B cell (primary cell): ENCODE results near the gene ANGPTL2. TPM values are rescaled to one million over a fixed set of nuclear protein-coding genes. Genes with fewer than 3 reads are reported as not detected.

Source experiments
- ATAC-seq: fragments of 200-7000 bp; cut with Tn5 transposase; one replicate; pipeline ENCODE4 v1.10.0; 2021; ENCODE audit warnings: low read depth, mild to moderate bottlenecking, moderate number of reproducible peaks, moderate library complexity
- CTCF ChIA-PET: fragments of 350-600 bp; sonication (Branson Sonifier 250); formaldehyde crosslinking; loops from one replicate; lab custom pipeline; 2021; ENCODE audit warnings: antibody characterized with exemption, inconsistent platforms; lab: Charles Lee
- POLR2A ChIA-PET: fragments of 350-600 bp; sonication (Branson Sonifier 250); formaldehyde crosslinking; loops from one replicate; lab custom pipeline; 2021; ENCODE audit warnings: antibody characterized with exemption; lab: Charles Lee
- DNase-seq: peaks from one replicate; pipeline ENCODE4 v3.0.0; 2013
- H2AFZ ChIP-seq: 2 replicates; pipeline ENCODE4 v1.6.1; 2012; ENCODE audit warnings: mild to moderate bottlenecking, low read depth, low read length; ENCODE audit not compliant: insufficient read depth, poor library complexity, severe bottlenecking
- H3K27ac ChIP-seq, 2 donors: 1 replicate in 1 of 2; 2 replicates in 1 of 2; pipeline ENCODE4 v1.5.1; 2012 to 2013; ENCODE audit warnings: low read length in 2 of 2, mild to moderate bottlenecking in 2 of 2, moderate library complexity in 1 of 2
- H3K27me3 ChIP-seq, 4 experiments: fragments of 200-600 bp in 1 of 4; sonication (generic) in 1 of 4; replicated peaks in 1 of 4; 1 replicate in 2 of 4; 2 replicates in 2 of 4; pipeline versions ENCODE4 v1.6.1 to v1.7.0; 2013 to 2016; ENCODE audit warnings: low read length in 3 of 4, mild to moderate bottlenecking in 2 of 4, mixed read lengths in 1 of 4, moderate library complexity in 1 of 4; ENCODE audit not compliant: insufficient read depth in 4 of 4, control insufficient read depth in 3 of 4; ENCODE audit errors: control extremely low read depth in 1 of 4
- H3K36me3 ChIP-seq, 2 experiments: replicated peaks in 1 of 2; 1 replicate in 1 of 2; 2 replicates in 1 of 2; pipeline versions ENCODE4 v1.6.1 to v1.7.1; 2013; ENCODE audit warnings: low read length in 1 of 2; ENCODE audit not compliant: insufficient read depth in 2 of 2, control insufficient read depth in 1 of 2; ENCODE audit errors: control extremely low read depth in 1 of 2, extremely low read depth in 1 of 2
- H3K4me1 ChIP-seq, 2 donors: fragments of 200-600 bp in 1 of 2; sonication (generic) in 1 of 2; 1 replicate in 1 of 2; 2 replicates in 1 of 2; pipeline versions ENCODE4 v1.5.1 to v1.6.1; 2013 to 2017; ENCODE audit warnings: low read length in 2 of 2; ENCODE audit not compliant: control insufficient read depth in 2 of 2, insufficient read depth in 2 of 2
- H3K4me2 ChIP-seq: replicated peaks from 2 replicates; pipeline ENCODE3; 2012; ENCODE audit warnings: mild to moderate bottlenecking, low read depth, low read length; ENCODE audit not compliant: poor library complexity, severe bottlenecking
- H3K4me3 ChIP-seq, 5 experiments: fragments of 200-600 bp in 1 of 5; sonication (generic) in 1 of 5; 1 replicate in 3 of 5; 2 replicates in 2 of 5; pipeline versions ENCODE4 v1.5.1 to v1.7.0; 2011 to 2016; ENCODE audit warnings: low read length in 4 of 5, mild to moderate bottlenecking in 4 of 5, low read depth in 2 of 5, control low read depth in 1 of 5, moderate library complexity in 1 of 5; ENCODE audit not compliant: insufficient read depth in 1 of 5; ENCODE audit errors: control extremely low read depth in 1 of 5, extremely low read depth in 1 of 5
- H3K79me2 ChIP-seq: fragments of 200-600 bp; sonication (generic); one replicate; pipeline ENCODE4 v1.6.0; 2016; ENCODE audit warnings: low read length; ENCODE audit not compliant: control insufficient read depth, insufficient read depth
- H3K9ac ChIP-seq: fragments of 200-600 bp; sonication (generic); 2 replicates; pipeline ENCODE4 v1.6.1; 2017; ENCODE audit warnings: mild to moderate bottlenecking, low read length, moderate library complexity
- H3K9me3 ChIP-seq, 3 donors: one replicate each; pipeline versions ENCODE4 v1.6.1 to v1.7.1; 2013; ENCODE audit warnings: low read length in 2 of 3; ENCODE audit not compliant: control insufficient read depth in 2 of 3, insufficient read depth in 1 of 3; ENCODE audit errors: control extremely low read depth in 1 of 3
- H4K20me1 ChIP-seq: 2 replicates; pipeline ENCODE4 v1.6.0; 2012; ENCODE audit warnings: mild to moderate bottlenecking, low read length; ENCODE audit not compliant: insufficient read depth, control insufficient read depth, poor library complexity, severe bottlenecking
- H3K27ac Mint-ChIP-seq: one replicate; pipeline ENCODE4 v1.8.0; 2021; ENCODE audit warnings: mixed read lengths
- H3K27me3 Mint-ChIP-seq: one replicate; pipeline ENCODE4 v1.8.0; 2021; ENCODE audit warnings: mixed read lengths
- H3K4me1 Mint-ChIP-seq: one replicate; pipeline ENCODE4 v1.8.0; 2021; ENCODE audit warnings: mixed read lengths
- H3K4me3 Mint-ChIP-seq: one replicate; pipeline ENCODE4 v1.8.0; 2021; ENCODE audit warnings: mixed read lengths
- H3K9me3 Mint-ChIP-seq: one replicate; pipeline ENCODE4 v1.8.0; 2022; ENCODE audit warnings: mixed read lengths; ENCODE audit not compliant: insufficient read depth
- EZH2 ChIP-seq: IDR thresholded peaks from 2 replicates; pipeline ENCODE4 v1.6.1; 2012; ENCODE audit warnings: borderline replicate concordance, low read depth, mild to moderate bottlenecking, moderate library complexity, low read length; ENCODE audit not compliant: insufficient read depth, poor library complexity, severe bottlenecking
- whole genome bisulfite sequencing: methylation state at CpG from one replicate; pipeline ENCODE4 v1.1.5; 2013; ENCODE audit warnings: missing lambda C conversion rate; ENCODE audit not compliant: insufficient coverage; 5-methylcytosine and 5-hydroxymethylcytosine counted together
- intact Hi-C: fragments of 100-400 bp; cut with micrococcal nuclease; formaldehyde crosslinking; loops from one replicate; pipeline ENCODE4 v1.10.0; 2022
- polyA plus RNA-seq: library from polyadenylated mRNA; depleted of rRNA; stranded (reverse); fragments of >200 nt; gene quantifications from 2 replicates; pipeline ENCODE4 v1.2.3, GENCODE V29; 2012
- total RNA-seq, 2 donors: library from RNA; stranded (reverse); fragments of 120-200 nt in 1 of 2; gene quantifications; 1 replicate in 1 of 2; 2 replicates in 1 of 2; pipeline versions ENCODE4 v1.2.3 to v1.2.4, GENCODE V29; 2013 to 2022
- TF ChIP-seq, protein P1 (sequence below): fragments of 200-600 bp; IDR thresholded peaks from one replicate; pipeline ENCODE4 v1.8.0; 2022; ENCODE audit warnings: antibody characterized with exemption, mild to moderate bottlenecking

The ANGPTL2 gene
- total and polyA plus RNA-seq, 2 donors (not counting 1 experiment from before 2014, with no cell fraction given) = not detected

DNA sequence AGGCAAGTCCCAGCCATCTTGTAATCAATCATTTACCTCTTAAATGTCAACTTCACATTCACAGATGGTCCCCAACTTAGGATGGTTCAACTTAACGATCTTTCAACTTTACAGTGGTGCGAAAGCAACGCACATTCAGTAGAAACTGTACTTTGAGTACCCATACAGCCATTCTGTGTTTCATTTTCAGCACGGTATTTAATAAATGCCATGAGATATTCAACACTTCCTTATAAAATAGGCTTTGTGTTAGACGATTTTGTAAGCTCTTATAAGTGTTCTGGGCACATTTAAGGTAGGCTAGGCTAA is 47.1 kb upstream of the ANGPTL2 start:
- no peaks in the 10 kb centered on the region for H3K9me3 Mint-ChIP-seq
- Histone ChIP-seq H3K4me3 (no peak overlapping the region), H3K27me3 (no peaks in the 10 kb centered on the region), H2AFZ (no peak overlapping the region), H4K20me1 (no peaks in the 10 kb centered on the region), H3K4me1 (peaks cover 24 to 26% of the 10 kb centered on the region in 2 donors), H3K79me2 (no peaks in the 10 kb centered on the region), H3K27ac (no peak overlapping the region), H3K36me3 (peaks cover 0 to 8% of the 10 kb centered on the region in 2 experiments), H3K9ac (no peak overlapping the region), H3K9me3 (peaks cover 0 to 11% (median 3%) of the 10 kb centered on the region in 3 donors), H3K4me2 (no peak overlapping the region)
- H3K4me3 Mint-ChIP-seq = no peak overlapping the region
- H3K27ac Mint-ChIP-seq = no peak overlapping the region
- intact Hi-C loops = no loop called here
- POLR2A ChIA-PET = no interaction called here
- WGBS = 100% methylated on average over 1 of the region's 5 CpGs
- CTCF ChIA-PET = interaction anchor here (1.2 kb wide), 1 partner anchor 229 kb away, joined by 4 read pairs; no protein-coding TSS in a partner anchor
- ATAC-seq (no peak), DNase-seq (no peak)
- no peak for TF ChIP-seq EZH2
- TF ChIP-seq, protein P1, sequence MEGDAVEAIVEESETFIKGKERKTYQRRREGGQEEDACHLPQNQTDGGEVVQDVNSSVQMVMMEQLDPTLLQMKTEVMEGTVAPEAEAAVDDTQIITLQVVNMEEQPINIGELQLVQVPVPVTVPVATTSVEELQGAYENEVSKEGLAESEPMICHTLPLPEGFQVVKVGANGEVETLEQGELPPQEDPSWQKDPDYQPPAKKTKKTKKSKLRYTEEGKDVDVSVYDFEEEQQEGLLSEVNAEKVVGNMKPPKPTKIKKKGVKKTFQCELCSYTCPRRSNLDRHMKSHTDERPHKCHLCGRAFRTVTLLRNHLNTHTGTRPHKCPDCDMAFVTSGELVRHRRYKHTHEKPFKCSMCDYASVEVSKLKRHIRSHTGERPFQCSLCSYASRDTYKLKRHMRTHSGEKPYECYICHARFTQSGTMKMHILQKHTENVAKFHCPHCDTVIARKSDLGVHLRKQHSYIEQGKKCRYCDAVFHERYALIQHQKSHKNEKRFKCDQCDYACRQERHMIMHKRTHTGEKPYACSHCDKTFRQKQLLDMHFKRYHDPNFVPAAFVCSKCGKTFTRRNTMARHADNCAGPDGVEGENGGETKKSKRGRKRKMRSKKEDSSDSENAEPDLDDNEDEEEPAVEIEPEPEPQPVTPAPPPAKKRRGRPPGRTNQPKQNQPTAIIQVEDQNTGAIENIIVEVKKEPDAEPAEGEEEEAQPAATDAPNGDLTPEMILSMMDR = no peak
- H3K27me3 Mint-ChIP-seq = no peaks in the 10 kb centered on the region
- peaks cover 35% of the 10 kb centered on the region for H3K4me1 Mint-ChIP-seq

DNA sequence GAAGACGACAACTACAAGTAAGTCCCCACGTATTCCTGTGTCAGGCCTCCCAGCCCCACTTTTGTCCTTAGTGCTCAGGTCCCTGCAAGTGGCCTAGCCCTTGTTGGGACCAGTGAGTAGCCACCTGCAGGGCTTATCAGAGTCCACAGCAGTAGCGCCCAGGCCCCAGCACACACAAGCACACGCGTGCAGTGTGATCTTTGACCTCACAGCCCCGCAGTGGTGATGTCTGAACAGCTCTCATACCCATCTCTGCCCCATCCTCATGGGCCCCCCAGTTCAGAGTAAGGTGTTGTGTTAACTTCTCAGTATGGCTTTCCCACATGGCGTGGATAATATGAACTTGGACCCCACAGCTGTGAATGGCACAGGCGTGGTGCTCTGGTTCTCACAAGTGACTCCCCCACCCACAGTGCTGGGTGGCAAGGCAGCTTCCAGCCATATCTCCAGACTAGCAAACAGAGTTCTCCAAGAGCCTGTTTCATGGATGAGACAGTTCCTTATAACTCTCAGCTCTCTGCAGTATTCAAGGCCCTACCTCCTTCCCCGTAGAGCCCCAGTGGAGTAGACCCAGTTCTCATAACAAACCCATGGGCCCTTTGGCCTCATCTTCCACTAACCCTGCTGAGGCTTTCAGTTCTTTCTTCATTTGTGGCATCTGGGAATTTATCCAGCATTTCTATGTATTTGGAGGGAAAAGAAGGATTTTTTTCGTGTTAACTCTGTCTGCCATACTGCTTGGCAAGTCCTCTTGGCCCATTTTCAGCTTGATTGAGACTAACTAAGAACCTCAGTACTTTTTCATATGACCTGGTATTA is 46.5 kb upstream of the ANGPTL2 start:
- Mint-ChIP-seq H3K4me3 (no peak overlapping the region), H3K27me3 (no peaks in the 10 kb centered on the region), H3K4me1 (peaks cover 35% of the 10 kb centered on the region), H3K27ac (no peak overlapping the region), H3K9me3 (no peaks in the 10 kb centered on the region)
- no peak for DNase-seq
- ATAC-seq = no peak
- intact Hi-C loops = no loop called here
- ChIA-PET POLR2A (no interaction called here), CTCF (interaction anchor here (1.2 kb wide), 1 partner anchor 228 kb away, joined by 4 read pairs; no protein-coding TSS in a partner anchor)
- no peaks in the 10 kb centered on the region for H3K27me3 ChIP-seq
- H3K4me1 ChIP-seq = peaks cover 24 to 26% of the 10 kb centered on the region in 2 donors
- 97% methylated on average over 9 of the region's 10 CpGs for WGBS
- H3K4me3 ChIP-seq = no peak overlapping the region
- H3K9me3 ChIP-seq = peaks cover 0 to 11% (median 3%) of the 10 kb centered on the region in 3 donors
- no peak overlapping the region for H3K4me2 ChIP-seq
- H4K20me1 ChIP-seq = no peaks in the 10 kb centered on the region
- no peak overlapping the region for H3K27ac ChIP-seq
- H3K79me2 ChIP-seq = no peaks in the 10 kb centered on the region
- no peak overlapping the region for H3K9ac ChIP-seq
- H3K36me3 ChIP-seq = peaks cover 0 to 8% of the 10 kb centered on the region in 2 experiments
- no peak overlapping the region for H2AFZ ChIP-seq
- TF ChIP-seq, protein P1 = no peak
- TF ChIP-seq EZH2 = no peak
